MM.1S (cell line): Measurements from ENCODE around the gene CCL28.

Experiments
- EZH2 ChIP-seq: fragments of 300-600 bp; sonication (generic); optimal IDR thresholded peaks from 2 replicates; pipeline ENCODE3; 2017; ENCODE audit warnings: low read depth, mild to moderate bottlenecking, antibody characterized with exemption, low read length, mixed read lengths
- TF ChIP-seq, protein P1 (sequence below): fragments of 300-600 bp; sonication (generic); IDR thresholded peaks from 2 replicates; pipeline ENCODE4 v1.5.1; 2016; ENCODE audit warnings: antibody characterized with exemption, low read length, mixed read lengths

DNA sequence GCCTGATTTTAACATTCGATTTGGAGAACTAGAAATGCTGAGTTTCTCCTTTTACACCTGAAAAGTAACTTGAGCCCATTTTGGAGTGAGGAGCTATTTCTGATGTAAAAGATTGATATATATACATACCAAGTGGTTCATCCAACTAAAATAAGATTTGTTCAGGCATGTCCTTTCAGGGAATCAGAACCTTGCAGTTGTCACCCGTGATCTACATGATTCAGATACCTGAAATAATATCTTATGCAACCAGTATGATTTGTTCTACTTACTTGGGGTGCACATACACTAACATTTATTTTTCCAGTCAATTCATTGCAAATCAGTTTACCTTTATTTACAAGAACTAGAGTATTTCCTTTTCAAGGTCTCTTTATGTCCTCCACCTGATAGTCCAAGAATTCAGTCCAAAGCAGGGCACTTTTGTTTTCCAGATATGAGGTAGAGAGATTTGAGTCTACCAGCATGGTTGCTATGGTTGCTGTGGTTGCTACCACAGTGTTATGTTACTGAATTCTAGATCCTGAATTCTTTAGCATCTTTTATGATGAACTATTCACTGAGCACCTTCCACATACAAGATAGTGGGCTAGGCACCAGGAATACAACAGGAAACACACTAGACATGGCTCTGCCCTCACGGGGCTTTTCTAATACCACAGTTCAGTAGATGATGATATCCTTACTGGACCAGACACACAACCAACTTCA, 49.3 kb downstream of the CCL28 start:
- no peak for TF ChIP-seq EZH2
- TF ChIP-seq, protein P1, sequence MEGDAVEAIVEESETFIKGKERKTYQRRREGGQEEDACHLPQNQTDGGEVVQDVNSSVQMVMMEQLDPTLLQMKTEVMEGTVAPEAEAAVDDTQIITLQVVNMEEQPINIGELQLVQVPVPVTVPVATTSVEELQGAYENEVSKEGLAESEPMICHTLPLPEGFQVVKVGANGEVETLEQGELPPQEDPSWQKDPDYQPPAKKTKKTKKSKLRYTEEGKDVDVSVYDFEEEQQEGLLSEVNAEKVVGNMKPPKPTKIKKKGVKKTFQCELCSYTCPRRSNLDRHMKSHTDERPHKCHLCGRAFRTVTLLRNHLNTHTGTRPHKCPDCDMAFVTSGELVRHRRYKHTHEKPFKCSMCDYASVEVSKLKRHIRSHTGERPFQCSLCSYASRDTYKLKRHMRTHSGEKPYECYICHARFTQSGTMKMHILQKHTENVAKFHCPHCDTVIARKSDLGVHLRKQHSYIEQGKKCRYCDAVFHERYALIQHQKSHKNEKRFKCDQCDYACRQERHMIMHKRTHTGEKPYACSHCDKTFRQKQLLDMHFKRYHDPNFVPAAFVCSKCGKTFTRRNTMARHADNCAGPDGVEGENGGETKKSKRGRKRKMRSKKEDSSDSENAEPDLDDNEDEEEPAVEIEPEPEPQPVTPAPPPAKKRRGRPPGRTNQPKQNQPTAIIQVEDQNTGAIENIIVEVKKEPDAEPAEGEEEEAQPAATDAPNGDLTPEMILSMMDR, result no peak
